Measurements from ENCODE around the gene PTPRN2. TPM values are rescaled to one million over a fixed set of nuclear protein-coding genes. Genes with fewer than 3 reads are reported as not detected.

PTPRN2 gene
- total RNA-seq, 1 experiment from 2014 or later, result 2.1 TPM

GRCh38 chr7:158449266-158449665 lies 138.4 kb downstream of the PTPRN2 start (continued):
- no peak for TF ChIP-seq RAD21 (IDR thresholded peaks at IDR 0.05; ENCODE audit: low read depth)

- intact Hi-C loops (cut with micrococcal nuclease), result no loop called here
Observed at GRCh38 chr7:158448430-158449100, 139.1 kb downstream of the PTPRN2 start.

GRCh38 chr7:158447506-158448171 lies 140.0 kb downstream of the PTPRN2 start:
- H2AFZ ChIP-seq (ENCODE audit: low read depth, low read length, poor library complexity, severe bottlenecking), result no peak overlapping the region
- H3K79me2 ChIP-seq (ENCODE audit: insufficient read depth, low read length), result no peaks in the 10 kb centered on the region
- H3K9ac ChIP-seq (ENCODE audit: low read length), result no peak overlapping the region
- POLR2A ChIA-PET, result no interaction called here
- RAD21 ChIA-PET (ENCODE audit: low non-redundant PET in 1 of 2, low total read pairs in 2 of 2, uncharacterized antibody in 2 of 2, unreplicated experiment in 2 of 2), result no interaction called here
- H3K4me2 ChIP-seq (ENCODE audit: low read length), result no peak overlapping the region
- BruUV-seq (replicated peaks), result no TSS peak
- no peaks in the 10 kb centered on the region for H3K4me1 ChIP-seq (ENCODE audit: control insufficient read depth in 1 of 2, insufficient read depth in 2 of 2, low read length in 2 of 2)
- H3K4me3 ChIP-seq (replicated peaks in 1 of 2; ENCODE audit: low read depth in 1 of 2, low read length in 2 of 2), result no peak overlapping the region
- no peaks in the 10 kb centered on the region for H3K9me3 ChIP-seq (ENCODE audit: control insufficient read depth in 1 of 2, insufficient read depth in 1 of 2, low read depth in 1 of 2, low read length in 2 of 2)
- no peak overlapping the region for H3K27ac ChIP-seq (ENCODE audit: low read depth, low read length)
- no peaks in the 10 kb centered on the region for H3K27me3 ChIP-seq (ENCODE audit: insufficient read depth, low read length)
- H4K20me1 ChIP-seq (ENCODE audit: insufficient read depth), result no peaks in the 10 kb centered on the region
- ATAC-seq (no peak), DNase-seq (ENCODE audit: low read depth, low spot score) (no peak)
- TF ChIP-seq POLR2A (IDR thresholded peaks at IDR 0.05; ENCODE audit: borderline replicate concordance, extremely low read depth, insufficient read depth, insufficient read length) (no peak), EZH2phosphoT487 (IDR thresholded peaks at IDR 0.05; ENCODE audit: borderline replicate concordance) (no peak), MAX (IDR thresholded peaks at IDR 0.05) (no peak), EGR1 (IDR thresholded peaks at IDR 0.05; ENCODE audit: low read depth) (no peak), ZNF274 (IDR thresholded peaks at IDR 0.05; ENCODE audit: low read depth, low read length) (no peak), JUND (IDR thresholded peaks at IDR 0.05) (no peak), SIN3A (IDR thresholded peaks at IDR 0.05; ENCODE audit: low read depth) (no peak), ZBTB33 (IDR thresholded peaks at IDR 0.05; ENCODE audit: extremely low read depth, insufficient replicate concordance, low read length) (no peak), RAD21 (IDR thresholded peaks at IDR 0.05; ENCODE audit: low read depth) (no peak), POLR2AphosphoS5 (IDR thresholded peaks at IDR 0.05; ENCODE audit: low read depth, low read length) (no peak)
- intact Hi-C loops (cut with micrococcal nuclease), result no loop called here
- no peaks in the 10 kb centered on the region for H3K36me3 ChIP-seq (ENCODE audit: control insufficient read depth in 1 of 2, insufficient read depth in 2 of 2, low read length in 2 of 2)
- CTCF ChIA-PET, result no interaction called here
- H3K9me2 ChIP-seq (ENCODE audit: insufficient read depth), result no peaks in the 10 kb centered on the region

More at GRCh38 chr7:158448430-158449100, 139.1 kb downstream of the PTPRN2 start:
- no peaks in the 10 kb centered on the region for H3K27me3 ChIP-seq (ENCODE audit: insufficient read depth, low read length)
- no peak for DNase-seq (ENCODE audit: low read depth, low spot score)
- no peaks in the 10 kb centered on the region for H3K9me3 ChIP-seq (ENCODE audit: control insufficient read depth in 1 of 2, insufficient read depth in 1 of 2, low read depth in 1 of 2, low read length in 2 of 2)
- no peaks in the 10 kb centered on the region for H3K36me3 ChIP-seq (ENCODE audit: control insufficient read depth in 1 of 2, insufficient read depth in 2 of 2, low read length in 2 of 2)
- TF ChIP-seq FOSL1 (IDR thresholded peaks at IDR 0.05; ENCODE audit: low read depth) (no peak), YY1 (IDR thresholded peaks at IDR 0.05; ENCODE audit: extremely low read depth, insufficient replicate concordance, low read depth, low read length) (no peak), EZH2phosphoT487 (IDR thresholded peaks at IDR 0.05; ENCODE audit: borderline replicate concordance) (no peak), TCF7L2 (IDR thresholded peaks at IDR 0.05; ENCODE audit: borderline replicate concordance, extremely low read depth, insufficient read depth, insufficient read length) (no peak)
- H3K4me3 ChIP-seq (replicated peaks in 1 of 2; ENCODE audit: low read depth in 1 of 2, low read length in 2 of 2), result no peak overlapping the region
- no TSS peak for BruUV-seq (replicated peaks)
- POLR2A ChIA-PET, result no interaction called here
- no peaks in the 10 kb centered on the region for H3K9me2 ChIP-seq (ENCODE audit: insufficient read depth)
- RAD21 ChIA-PET (ENCODE audit: low non-redundant PET in 1 of 2, low total read pairs in 2 of 2, uncharacterized antibody in 2 of 2, unreplicated experiment in 2 of 2), result no interaction called here
- H3K27ac ChIP-seq (ENCODE audit: low read depth, low read length), result no peak overlapping the region
- no peaks in the 10 kb centered on the region for H4K20me1 ChIP-seq (ENCODE audit: insufficient read depth)
- no peak overlapping the region for H2AFZ ChIP-seq (ENCODE audit: low read depth, low read length, poor library complexity, severe bottlenecking)
- no peak for ATAC-seq
- no peaks in the 10 kb centered on the region for H3K4me1 ChIP-seq (ENCODE audit: control insufficient read depth in 1 of 2, insufficient read depth in 2 of 2, low read length in 2 of 2)
- H3K79me2 ChIP-seq (ENCODE audit: insufficient read depth, low read length), result no peaks in the 10 kb centered on the region
- H3K9ac ChIP-seq (ENCODE audit: low read length), result no peak overlapping the region
- CTCF ChIA-PET, result no interaction called here
- H3K4me2 ChIP-seq (ENCODE audit: low read length), result no peak overlapping the region
